NOMO-1 (cell line): ENCODE results near the gene CSF2RB.

ENCODE experiments used
- DNase-seq, 2 experiments: peaks; one replicate each; lab custom pipeline; 2025; ENCODE audit not compliant: unreplicated experiment in 2 of 2; lab: John Stamatoyannopoulos, UW

The CSF2RB gene

GRCh38 chr22:36913427-36914389 lies at the start of gene CSF2RB:
CSF2RB (plus strand) TSS chr22:36913628; CDS start chr22:36922208, 8,580 bp downstream.
- DNase-seq: peak; percentile 77 to 92

GRCh38 chr22:36863979-36864378 lies 49.4 kb upstream of the CSF2RB start:
- no peak for DNase-seq

GRCh38 chr22:36864454-36865215 lies 48.8 kb upstream of the CSF2RB start:
- DNase-seq: peak; percentile 22 to 49

- DNase-seq: no peak
Measured at GRCh38 chr22:36865346-36865745, 48.1 kb upstream of the CSF2RB start.

GRCh38 chr22:36867695-36868094 lies 45.7 kb upstream of the CSF2RB start:
- no peak for DNase-seq

- DNase-seq: no peak
Measured at GRCh38 chr22:36868546-36869181, 44.8 kb upstream of the CSF2RB start.

- no peak for DNase-seq
Measured at GRCh38 chr22:36870250-36870649, 43.2 kb upstream of the CSF2RB start.

- no peak for DNase-seq
Measured at GRCh38 chr22:36871669-36872081, 41.8 kb upstream of the CSF2RB start.

- no peak for DNase-seq
Measured at GRCh38 chr22:36872084-36872483, 41.3 kb upstream of the CSF2RB start.

- DNase-seq: no peak
Measured at GRCh38 chr22:36872866-36873498, 40.4 kb upstream of the CSF2RB start.

GRCh38 chr22:36873614-36874308 lies 39.7 kb upstream of the CSF2RB start:
- DNase-seq: peak; percentile 80 to 90

GRCh38 chr22:36874309-36874696 lies 39.1 kb upstream of the CSF2RB start:
- DNase-seq: no peak

- DNase-seq: no peak
Measured at GRCh38 chr22:36874736-36875135, 38.7 kb upstream of the CSF2RB start.

GRCh38 chr22:36875741-36876140 lies 37.7 kb upstream of the CSF2RB start:
- DNase-seq: no peak

- DNase-seq: no peak
Measured at GRCh38 chr22:36879775-36880174, 33.7 kb upstream of the CSF2RB start.

GRCh38 chr22:36881504-36882245 lies 31.8 kb upstream of the CSF2RB start:
- peak; percentile 47 to 78 for DNase-seq

GRCh38 chr22:36884349-36885158 lies 28.9 kb upstream of the CSF2RB start:
- no peak for DNase-seq

- DNase-seq: no peak
Measured at GRCh38 chr22:36885474-36885873, 28.0 kb upstream of the CSF2RB start.

GRCh38 chr22:36886016-36886415 lies 27.4 kb upstream of the CSF2RB start:
- DNase-seq: no peak
